Mesendoderm (in vitro differentiated cells): ENCODE results near the gene SDE2.

Source experiments
- DNase-seq: peaks from one replicate; pipeline ENCODE4 v3.0.0; 2013
- H2AK5ac ChIP-seq: 2 replicates; pipeline ENCODE4 v1.6.1; 2013; ENCODE audit warnings: low read length, inconsistent platforms
- H2BK120ac ChIP-seq: 2 replicates; pipeline ENCODE4 v1.6.1; 2013; ENCODE audit warnings: low read depth, mild to moderate bottlenecking, low read length, moderate library complexity, mixed read lengths
- H2BK15ac ChIP-seq: replicated peaks from 2 replicates; pipeline ENCODE4 v1.6.1; 2013; ENCODE audit warnings: low read depth, mild to moderate bottlenecking, moderate library complexity
- H2BK5ac ChIP-seq: 2 replicates; pipeline ENCODE4 v1.6.1; 2013; ENCODE audit warnings: low read length, inconsistent platforms
- H3K18ac ChIP-seq: 2 replicates; pipeline ENCODE4 v1.6.1; 2013; ENCODE audit warnings: mild to moderate bottlenecking, low read length, mixed read lengths
- H3K23ac ChIP-seq: one replicate; pipeline ENCODE4 v1.6.1; 2013; ENCODE audit warnings: low read length
- H3K27ac ChIP-seq: 2 replicates; pipeline ENCODE4 v1.5.1; 2013; ENCODE audit warnings: low read depth, mild to moderate bottlenecking, inconsistent platforms, low read length, moderate library complexity
- H3K27me3 ChIP-seq: 2 replicates; pipeline ENCODE4 v1.6.1; 2013; ENCODE audit warnings: low read length, control low read depth, mild to moderate bottlenecking, inconsistent platforms; ENCODE audit not compliant: insufficient read depth, poor library complexity
- H3K36me3 ChIP-seq: 2 replicates; pipeline ENCODE4 v1.6.1; 2013; ENCODE audit warnings: low read length, inconsistent platforms; ENCODE audit not compliant: control insufficient read depth, insufficient read depth
- H3K4ac ChIP-seq: one replicate; pipeline ENCODE4 v1.6.1; 2013; ENCODE audit warnings: low read depth, mild to moderate bottlenecking, low read length, moderate library complexity
- H3K4me1 ChIP-seq: 2 replicates; pipeline ENCODE4 v1.6.1; 2013; ENCODE audit warnings: low read depth, low read length, inconsistent platforms; ENCODE audit not compliant: control insufficient read depth
- H3K4me2 ChIP-seq: 2 replicates; pipeline ENCODE4 v1.6.1; 2013; ENCODE audit warnings: low read length
- H3K4me3 ChIP-seq: 2 replicates; pipeline ENCODE4 v1.5.1; 2013; ENCODE audit warnings: mild to moderate bottlenecking, low read length
- H3K56ac ChIP-seq: one replicate; pipeline ENCODE4 v1.6.1; 2013; ENCODE audit warnings: low read length
- H3K79me1 ChIP-seq: 2 replicates; pipeline ENCODE4 v1.6.1; 2013; ENCODE audit warnings: low read length, inconsistent platforms
- H3K79me2 ChIP-seq: 2 replicates; pipeline ENCODE4 v1.6.1; 2013; ENCODE audit warnings: mild to moderate bottlenecking, low read length; ENCODE audit not compliant: control insufficient read depth, insufficient read depth
- H3K9ac ChIP-seq: 2 replicates; pipeline ENCODE4 v1.6.1; 2013; ENCODE audit warnings: low read length, inconsistent platforms
- H4K5ac ChIP-seq: one replicate; pipeline ENCODE4 v1.6.1; 2013; ENCODE audit warnings: low read length
- H4K8ac ChIP-seq: one replicate; pipeline ENCODE4 v1.6.1; 2013; ENCODE audit warnings: low read depth, mild to moderate bottlenecking, control low read depth, low read length, moderate library complexity
- WGBS: extraction: QIAGEN DNeasy Blood & Tissue Kit; methylation state at CpG from one replicate; pipeline ENCODE4 v1.1.7; 2013; ENCODE audit warnings: low lambda C conversion rate, missing lambda C conversion rate; ENCODE audit not compliant: insufficient coverage; ENCODE audit errors: extremely low coverage; 5-methylcytosine and 5-hydroxymethylcytosine counted together

Gene SDE2

DNA sequence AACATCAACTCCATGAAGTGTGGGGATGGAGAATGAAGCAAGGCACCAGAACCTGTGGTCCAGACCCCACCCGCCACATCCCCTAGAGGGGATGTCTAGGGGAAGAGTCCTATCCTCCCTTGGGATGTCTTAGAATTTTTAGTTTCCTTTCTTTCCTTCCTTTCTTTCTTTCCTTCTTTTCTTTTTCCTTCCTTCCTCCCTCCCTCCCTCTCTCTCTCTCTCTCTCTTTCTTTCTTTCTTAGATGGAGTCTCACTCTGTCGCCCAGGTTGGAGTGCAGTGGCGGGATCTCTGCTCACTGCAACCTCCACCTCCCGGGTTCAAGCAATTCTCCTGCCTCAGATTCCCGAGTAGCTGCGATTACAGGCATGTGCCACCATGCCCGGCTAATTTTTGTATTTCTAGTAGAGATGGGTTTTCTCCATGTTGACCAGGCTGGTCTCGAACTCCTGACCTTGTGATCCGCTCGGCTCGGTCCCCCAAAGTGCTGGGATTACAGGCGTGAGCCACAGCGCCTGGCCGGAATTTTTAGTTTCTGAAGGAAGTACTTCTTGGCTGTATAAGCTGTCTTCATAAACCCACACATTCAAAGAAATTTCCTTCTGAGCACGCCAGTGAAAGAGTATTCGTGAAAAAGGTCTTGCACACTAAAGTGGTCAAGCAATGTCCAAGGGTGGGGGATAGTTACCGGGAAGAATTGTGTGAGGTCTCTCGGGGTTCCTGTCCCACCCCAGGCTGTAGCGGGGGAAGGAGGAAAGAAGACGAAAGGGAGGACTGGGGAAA is 37.3 kb downstream of the SDE2 start:
- no peak overlapping the region for H3K4ac ChIP-seq
- no peak overlapping the region for H3K4me3 ChIP-seq
- H3K4me2 ChIP-seq: no peak overlapping the region
- no peak overlapping the region for H2AK5ac ChIP-seq
- no peak overlapping the region for H3K27ac ChIP-seq
- H3K23ac ChIP-seq: no peak overlapping the region
- H4K5ac ChIP-seq: no peak overlapping the region
- no peak overlapping the region for H3K56ac ChIP-seq
- no peak overlapping the region for H2BK15ac ChIP-seq
- H2BK120ac ChIP-seq: no peak overlapping the region
- H3K36me3 ChIP-seq: no peaks in the 10 kb centered on the region
- H3K18ac ChIP-seq: no peak overlapping the region
- H3K9ac ChIP-seq: no peak overlapping the region
- no peaks in the 10 kb centered on the region for H3K79me2 ChIP-seq
- H3K4me1 ChIP-seq: no peaks in the 10 kb centered on the region
- H2BK5ac ChIP-seq: no peak overlapping the region
- H4K8ac ChIP-seq: no peak overlapping the region
- DNase-seq: no peak
- H3K79me1 ChIP-seq: no peaks in the 10 kb centered on the region
- no CpG with 5 or more reads among the region's 20 CpGs for WGBS
- H3K27me3 ChIP-seq: no peaks in the 10 kb centered on the region

DNA sequence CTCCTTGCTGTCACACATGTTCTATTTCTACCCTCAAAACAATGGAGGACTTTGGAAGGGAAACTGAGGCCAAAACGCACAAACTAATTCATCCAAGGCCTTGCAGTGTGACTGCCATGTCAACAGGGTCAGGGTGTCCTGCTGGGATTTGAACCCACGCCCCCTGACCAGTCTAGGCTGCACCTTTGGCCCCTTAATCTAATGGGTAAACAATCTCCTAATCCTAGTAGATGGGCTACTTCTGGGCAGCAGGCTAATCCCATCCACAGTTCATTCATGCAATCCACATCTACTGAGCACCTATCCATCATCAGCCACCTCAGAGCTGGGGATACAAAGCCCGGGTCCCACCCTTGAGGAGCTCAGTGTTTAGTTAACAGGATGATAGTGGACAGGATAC is 41.1 kb downstream of the SDE2 start:
- Histone ChIP-seq H2AK5ac (no peak overlapping the region), H3K56ac (no peak overlapping the region), H3K36me3 (no peaks in the 10 kb centered on the region), H2BK5ac (no peak overlapping the region), H2BK15ac (no peak overlapping the region), H4K5ac (no peak overlapping the region), H3K27me3 (no peaks in the 10 kb centered on the region), H3K9ac (no peak overlapping the region), H3K4me2 (no peak overlapping the region), H3K79me2 (no peaks in the 10 kb centered on the region), H4K8ac (no peak overlapping the region), H3K79me1 (no peaks in the 10 kb centered on the region), H3K23ac (no peak overlapping the region), H3K4me3 (no peak overlapping the region), H2BK120ac (no peak overlapping the region), H3K4ac (no peak overlapping the region), H3K18ac (no peak overlapping the region), H3K4me1 (no peaks in the 10 kb centered on the region), H3K27ac (no peak overlapping the region)
- no peak for DNase-seq
- no CpG with 5 or more reads among the region's 3 CpGs for WGBS

DNA sequence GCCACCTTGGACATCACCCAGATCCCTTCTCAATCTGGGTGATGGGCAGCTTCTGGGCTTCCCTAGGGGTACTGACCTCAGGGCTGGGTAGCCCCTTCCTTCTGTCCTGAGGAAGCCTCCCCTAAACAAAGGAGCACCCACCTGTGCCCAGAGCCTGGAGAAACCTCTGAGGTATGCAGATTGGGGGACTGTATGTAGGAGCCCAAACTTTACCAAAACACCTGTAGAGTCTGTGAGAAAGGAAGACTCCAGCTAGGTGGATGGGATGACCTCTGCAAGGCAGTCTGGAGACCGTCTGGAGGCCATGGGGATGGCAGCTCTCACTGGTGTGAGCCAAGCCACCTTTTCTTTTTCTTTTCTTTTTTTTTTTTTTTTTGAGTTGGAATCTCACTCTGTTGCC is 44.4 kb downstream of the SDE2 start:
- no peak for DNase-seq
- no peak overlapping the region for H2BK120ac ChIP-seq

GRCh38 chr1:225953315-225953714 is 45.8 kb downstream of the SDE2 start:
- Histone ChIP-seq H3K27me3 (no peaks in the 10 kb centered on the region), H3K9ac (no peak overlapping the region), H3K23ac (no peak overlapping the region), H3K56ac (no peak overlapping the region), H3K4me1 (peaks cover 12% of the 10 kb centered on the region), H3K27ac (no peak overlapping the region), H3K4me3 (no peak overlapping the region), H4K5ac (no peak overlapping the region), H3K36me3 (no peaks in the 10 kb centered on the region), H3K79me1 (no peaks in the 10 kb centered on the region), H3K79me2 (no peaks in the 10 kb centered on the region), H2AK5ac (no peak overlapping the region), H3K18ac (no peak overlapping the region), H2BK15ac (no peak overlapping the region), H2BK120ac (no peak overlapping the region), H3K4ac (no peak overlapping the region), H3K4me2 (no peak overlapping the region), H2BK5ac (no peak overlapping the region), H4K8ac (no peak overlapping the region)
- no CpG with 5 or more reads among the region's 4 CpGs for WGBS
- DNase-seq: no peak

More for the DNA sequence above, 44.4 kb downstream of the SDE2 start:
- H2BK15ac ChIP-seq: no peak overlapping the region
- no peak overlapping the region for H3K18ac ChIP-seq
- H3K9ac ChIP-seq: no peak overlapping the region
- H3K56ac ChIP-seq: no peak overlapping the region
- no peak overlapping the region for H3K4ac ChIP-seq
- peaks cover 5% of the 10 kb centered on the region for H3K4me1 ChIP-seq
- no CpG with 5 or more reads among the region's 1 CpG for WGBS
- no peak overlapping the region for H3K4me3 ChIP-seq
- H3K36me3 ChIP-seq: no peaks in the 10 kb centered on the region
- no peak overlapping the region for H4K8ac ChIP-seq
- no peak overlapping the region for H4K5ac ChIP-seq
- no peaks in the 10 kb centered on the region for H3K79me1 ChIP-seq
- no peaks in the 10 kb centered on the region for H3K79me2 ChIP-seq
- no peak overlapping the region for H3K27ac ChIP-seq
- no peak overlapping the region for H2BK5ac ChIP-seq
- no peak overlapping the region for H3K23ac ChIP-seq
- H3K4me2 ChIP-seq: no peak overlapping the region
- no peak overlapping the region for H2AK5ac ChIP-seq
- no peaks in the 10 kb centered on the region for H3K27me3 ChIP-seq

- Histone ChIP-seq H2BK15ac (no peak overlapping the region), H3K79me1 (no peaks in the 10 kb centered on the region), H3K4me1 (peaks cover 18% of the 10 kb centered on the region), H4K5ac (no peak overlapping the region), H3K79me2 (no peaks in the 10 kb centered on the region), H3K4me2 (no peak overlapping the region), H3K9ac (peak overlapping the region; percentile 15), H3K27ac (no peak overlapping the region), H3K36me3 (no peaks in the 10 kb centered on the region), H2BK5ac (no peak overlapping the region), H3K56ac (no peak overlapping the region), H2AK5ac (no peak overlapping the region), H3K4ac (no peak overlapping the region), H3K4me3 (no peak overlapping the region), H2BK120ac (no peak overlapping the region), H3K27me3 (no peaks in the 10 kb centered on the region), H4K8ac (no peak overlapping the region), H3K18ac (no peak overlapping the region), H3K23ac (no peak overlapping the region)
- WGBS: no CpG with 5 or more reads among the region's 9 CpGs
- peak; percentile 74 for DNase-seq
These were observed 48.1 kb downstream of the SDE2 start for GRCh38 chr1:225950905-225951497.
